Prostate gland (tissue), 2 donors: Measurements from ENCODE around the gene OR2H1. TPM values are rescaled to one million over a fixed set of nuclear protein-coding genes. Genes with fewer than 3 reads are reported as not detected.

ENCODE experiments used
- DNase-seq: peaks from one replicate; pipeline ENCODE4 v3.0.0-alpha.2; 2019; ENCODE audit warnings: low spot score
- H3K27ac ChIP-seq, 2 donors: fragments of 200-600 bp; sonication (generic); 2 replicates each; pipeline ENCODE4 v1.5.1; 2017 to 2019
- H3K27me3 ChIP-seq: fragments of 200-600 bp; sonication (generic); replicated peaks from 2 replicates; pipeline ENCODE4 v1.5.1; 2019; ENCODE audit not compliant: insufficient read depth
- H3K36me3 ChIP-seq, 2 donors: fragments of 200-600 bp; sonication (generic); 1 replicate in 1 of 2; 2 replicates in 1 of 2; pipeline versions ENCODE4 v1.5.1 to v1.8.1; 2017 to 2019
- H3K4me1 ChIP-seq: fragments of 200-600 bp; sonication (generic); replicated peaks from 2 replicates; pipeline ENCODE4 v1.5.1; 2019
- H3K4me3 ChIP-seq, 2 donors: fragments of 200-600 bp; sonication (generic); 2 replicates each; pipeline ENCODE4 v1.5.1; 2017 to 2019
- H3K9me3 ChIP-seq: fragments of 200-600 bp; sonication (generic); 2 replicates; pipeline ENCODE4 v1.5.1; 2017
- CTCF ChIP-seq, 4 experiments: fragments of 200-600 bp in 2 of 4; fragments of 450-650 bp in 2 of 4; sonication (generic) in 2 of 4; IDR thresholded peaks; 1 replicate in 3 of 4; 2 replicates in 1 of 4; pipeline ENCODE4 v1.5.1; 2016 to 2019; ENCODE audit warnings: antibody characterized with exemption in 4 of 4, mild to moderate bottlenecking in 2 of 4, moderate library complexity in 2 of 4
- POLR2A ChIP-seq: fragments of 450-650 bp; IDR thresholded peaks from one replicate; pipeline ENCODE4 v1.6.1; 2016; ENCODE audit warnings: antibody characterized with exemption, mild to moderate bottlenecking
- POLR2AphosphoS5 ChIP-seq: sonication (generic); formaldehyde crosslinking; IDR thresholded peaks from one replicate; pipeline ENCODE4 v1.6.1; 2017; ENCODE audit warnings: antibody characterized with exemption
- WGBS: methylation state at CpG from one replicate; pipeline ENCODE4 v1.1.5; 2018; 5-methylcytosine and 5-hydroxymethylcytosine counted together
- intact Hi-C: fragments of 100-400 bp; cut with DNase I; formaldehyde crosslinking; loops from one replicate; pipeline ENCODE4 v1.14.2; 2022
- total RNA-seq, 2 donors: library from RNA; depleted of rRNA; stranded (reverse); fragments of >200 nt; gene quantifications; one replicate each; pipeline ENCODE4 v1.1.0, GENCODE V29; 2016

OR2H1 gene
- total RNA-seq, 2 donors from 2014 or later = 1.1 TPM; not detected in 1

GRCh38 chr6:29490552-29490951, 33.6 kb downstream of the OR2H1 start:
- Histone ChIP-seq H3K27ac (no peak overlapping the region), H3K36me3 (no peaks in the 10 kb centered on the region), H3K4me1 (no peaks in the 10 kb centered on the region), H3K27me3 (no peaks in the 10 kb centered on the region), H3K4me3 (no peak overlapping the region), H3K9me3 (no peaks in the 10 kb centered on the region)
- 85% methylated on average over 2 of the region's 2 CpGs for WGBS
- intact Hi-C loops = no loop called here
- DNase-seq = no peak
- no peak for TF ChIP-seq CTCF (IDR thresholded peaks at IDR 0.05)
- no peak for TF ChIP-seq POLR2A
- no peak for TF ChIP-seq POLR2AphosphoS5

- no peak for DNase-seq
- no peaks in the 10 kb centered on the region for H3K9me3 ChIP-seq
- TF ChIP-seq POLR2AphosphoS5 (no peak), CTCF (IDR thresholded peaks at IDR 0.05) (no peak), POLR2A (no peak)
- H3K36me3 ChIP-seq = no peaks in the 10 kb centered on the region
- no peaks in the 10 kb centered on the region for H3K4me1 ChIP-seq
- 86% methylated on average over 4 of the region's 4 CpGs for whole genome bisulfite sequencing
- H3K4me3 ChIP-seq = no peak overlapping the region
- H3K27me3 ChIP-seq = no peaks in the 10 kb centered on the region
- H3K27ac ChIP-seq = no peak overlapping the region
- intact Hi-C loops = no loop called here
Measured at GRCh38 chr6:29491574-29491973, 34.6 kb downstream of the OR2H1 start.

GRCh38 chr6:29493261-29493660, 36.3 kb downstream of the OR2H1 start:
- no peaks in the 10 kb centered on the region for H3K4me1 ChIP-seq
- H3K36me3 ChIP-seq = no peaks in the 10 kb centered on the region
- no peaks in the 10 kb centered on the region for H3K9me3 ChIP-seq
- WGBS = 72% methylated on average over 2 of the region's 2 CpGs
- intact Hi-C loops = no loop called here
- no peaks in the 10 kb centered on the region for H3K27me3 ChIP-seq
- DNase-seq = no peak
- TF ChIP-seq POLR2AphosphoS5 (no peak), POLR2A (no peak), CTCF (IDR thresholded peaks at IDR 0.05) (no peak)
- H3K27ac ChIP-seq = no peak overlapping the region
- H3K4me3 ChIP-seq = no peak overlapping the region

GRCh38 chr6:29494131-29494530, 37.2 kb downstream of the OR2H1 start:
- 58% methylated on average over 2 of the region's 2 CpGs for WGBS
- intact Hi-C loops = no loop called here
- H3K27me3 ChIP-seq = no peaks in the 10 kb centered on the region
- H3K36me3 ChIP-seq = no peaks in the 10 kb centered on the region
- H3K27ac ChIP-seq = no peak overlapping the region
- TF ChIP-seq CTCF (IDR thresholded peaks at IDR 0.05) (no peak), POLR2A (no peak), POLR2AphosphoS5 (no peak)
- H3K4me1 ChIP-seq = no peaks in the 10 kb centered on the region
- no peak for DNase-seq
- no peak overlapping the region for H3K4me3 ChIP-seq
- no peaks in the 10 kb centered on the region for H3K9me3 ChIP-seq

GRCh38 chr6:29495571-29495970, 38.6 kb downstream of the OR2H1 start:
- TF ChIP-seq POLR2AphosphoS5 = no peak
- no peak for TF ChIP-seq CTCF (IDR thresholded peaks at IDR 0.05)
- TF ChIP-seq POLR2A = no peak
- Histone ChIP-seq H3K27ac (no peak overlapping the region), H3K36me3 (no peaks in the 10 kb centered on the region), H3K9me3 (no peaks in the 10 kb centered on the region), H3K27me3 (no peaks in the 10 kb centered on the region), H3K4me3 (no peak overlapping the region), H3K4me1 (no peaks in the 10 kb centered on the region)
- 60% methylated on average over 4 of the region's 4 CpGs for WGBS
- DNase-seq = no peak
- intact Hi-C loops = no loop called here
